ENCODE results near the gene KLHL29. TPM values are rescaled to one million over a fixed set of nuclear protein-coding genes. Genes with fewer than 3 reads are reported as not detected.

KLHL29 gene
- total and polyA plus RNA-seq, 9 donors: 3.0 to 6.6 (median 3.9) TPM

DNA sequence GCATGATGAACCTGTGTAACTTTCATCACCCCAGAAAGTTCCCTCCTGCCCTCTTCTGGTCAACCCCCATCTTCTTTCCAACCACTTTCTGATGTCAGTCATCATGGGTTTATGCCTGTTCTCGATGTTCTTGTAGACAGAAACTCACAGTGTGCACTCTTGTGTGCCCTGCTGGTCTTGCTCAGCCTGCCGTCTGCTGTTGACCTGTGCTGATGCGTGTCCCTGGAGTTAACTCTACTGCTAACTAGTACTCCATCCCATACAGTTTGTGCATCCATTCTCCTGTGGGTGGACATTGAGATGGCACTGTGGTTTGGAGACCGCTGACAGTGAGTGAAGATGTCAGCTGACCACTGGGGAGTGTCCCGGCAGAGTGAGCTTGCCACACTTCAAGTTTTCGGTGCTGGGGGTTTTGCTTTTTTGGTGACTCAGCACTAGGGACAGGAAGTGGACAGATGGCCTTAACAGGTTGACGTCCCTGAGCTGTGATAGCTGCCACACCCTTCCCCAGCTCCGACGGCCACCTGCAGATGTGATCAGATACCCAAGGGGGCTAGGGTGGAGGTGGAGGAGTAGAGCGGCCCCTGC lies 14.8 kb downstream of the KLHL29 start:
- 92 to 97% (median 92%) methylated on average over 10 of the region's 10 CpGs for WGBS, 3 donors
- DNase-seq: no peak
- no peaks in the 10 kb centered on the region for H3K9me3 ChIP-seq
- peaks cover 1% of the 10 kb centered on the region for H3K4me1 ChIP-seq (ENCODE audit: insufficient read depth)
- no peak overlapping the region for H3K27ac ChIP-seq
- H3K27me3 ChIP-seq: no peaks in the 10 kb centered on the region
- TF ChIP-seq POLR2A (IDR thresholded peaks at IDR 0.05) (no peak), EP300 (IDR thresholded peaks at IDR 0.05) (no peak)
- TF ChIP-seq, protein P1, sequence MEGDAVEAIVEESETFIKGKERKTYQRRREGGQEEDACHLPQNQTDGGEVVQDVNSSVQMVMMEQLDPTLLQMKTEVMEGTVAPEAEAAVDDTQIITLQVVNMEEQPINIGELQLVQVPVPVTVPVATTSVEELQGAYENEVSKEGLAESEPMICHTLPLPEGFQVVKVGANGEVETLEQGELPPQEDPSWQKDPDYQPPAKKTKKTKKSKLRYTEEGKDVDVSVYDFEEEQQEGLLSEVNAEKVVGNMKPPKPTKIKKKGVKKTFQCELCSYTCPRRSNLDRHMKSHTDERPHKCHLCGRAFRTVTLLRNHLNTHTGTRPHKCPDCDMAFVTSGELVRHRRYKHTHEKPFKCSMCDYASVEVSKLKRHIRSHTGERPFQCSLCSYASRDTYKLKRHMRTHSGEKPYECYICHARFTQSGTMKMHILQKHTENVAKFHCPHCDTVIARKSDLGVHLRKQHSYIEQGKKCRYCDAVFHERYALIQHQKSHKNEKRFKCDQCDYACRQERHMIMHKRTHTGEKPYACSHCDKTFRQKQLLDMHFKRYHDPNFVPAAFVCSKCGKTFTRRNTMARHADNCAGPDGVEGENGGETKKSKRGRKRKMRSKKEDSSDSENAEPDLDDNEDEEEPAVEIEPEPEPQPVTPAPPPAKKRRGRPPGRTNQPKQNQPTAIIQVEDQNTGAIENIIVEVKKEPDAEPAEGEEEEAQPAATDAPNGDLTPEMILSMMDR (IDR thresholded peaks at IDR 0.05): no peak
- H3K36me3 ChIP-seq: no peaks in the 10 kb centered on the region
- H3K4me3 ChIP-seq: no peak overlapping the region
- intact Hi-C loops (cut with DNase I): no loop called here

DNA sequence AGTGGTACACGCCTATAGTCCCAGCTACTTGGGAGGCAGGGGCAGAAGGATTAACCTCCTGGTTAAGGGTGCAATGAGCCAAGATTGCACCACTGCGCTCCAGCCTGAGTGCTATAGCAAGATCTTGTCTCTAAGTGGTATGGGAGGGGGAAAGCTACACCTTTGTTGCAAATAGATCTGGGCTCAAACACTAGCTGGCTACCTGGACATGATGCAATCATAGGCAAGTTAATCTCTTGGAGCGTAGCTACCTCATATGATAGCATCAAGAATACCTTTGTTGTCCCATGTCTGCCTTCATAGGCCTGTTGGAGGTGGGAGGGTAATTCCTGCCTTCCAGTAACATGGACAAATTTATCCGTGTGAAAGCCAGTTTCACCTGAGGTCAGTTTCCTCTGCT lies 15.7 kb downstream of the KLHL29 start:
- DNase-seq: no peak
- WGBS, 3 donors: 92 to 98% (median 96%) methylated on average over 4 of the region's 4 CpGs
- Histone ChIP-seq H3K4me3 (no peak overlapping the region), H3K9me3 (no peaks in the 10 kb centered on the region), H3K27me3 (no peaks in the 10 kb centered on the region), H3K4me1 (ENCODE audit: insufficient read depth) (peaks cover 1% of the 10 kb centered on the region), H3K36me3 (no peaks in the 10 kb centered on the region), H3K27ac (no peak overlapping the region)
- TF ChIP-seq EP300 (IDR thresholded peaks at IDR 0.05): no peak
- TF ChIP-seq, protein P1 (IDR thresholded peaks at IDR 0.05): no peak
- TF ChIP-seq POLR2A (IDR thresholded peaks at IDR 0.05): no peak
- intact Hi-C loops (cut with DNase I): no loop called here

DNA sequence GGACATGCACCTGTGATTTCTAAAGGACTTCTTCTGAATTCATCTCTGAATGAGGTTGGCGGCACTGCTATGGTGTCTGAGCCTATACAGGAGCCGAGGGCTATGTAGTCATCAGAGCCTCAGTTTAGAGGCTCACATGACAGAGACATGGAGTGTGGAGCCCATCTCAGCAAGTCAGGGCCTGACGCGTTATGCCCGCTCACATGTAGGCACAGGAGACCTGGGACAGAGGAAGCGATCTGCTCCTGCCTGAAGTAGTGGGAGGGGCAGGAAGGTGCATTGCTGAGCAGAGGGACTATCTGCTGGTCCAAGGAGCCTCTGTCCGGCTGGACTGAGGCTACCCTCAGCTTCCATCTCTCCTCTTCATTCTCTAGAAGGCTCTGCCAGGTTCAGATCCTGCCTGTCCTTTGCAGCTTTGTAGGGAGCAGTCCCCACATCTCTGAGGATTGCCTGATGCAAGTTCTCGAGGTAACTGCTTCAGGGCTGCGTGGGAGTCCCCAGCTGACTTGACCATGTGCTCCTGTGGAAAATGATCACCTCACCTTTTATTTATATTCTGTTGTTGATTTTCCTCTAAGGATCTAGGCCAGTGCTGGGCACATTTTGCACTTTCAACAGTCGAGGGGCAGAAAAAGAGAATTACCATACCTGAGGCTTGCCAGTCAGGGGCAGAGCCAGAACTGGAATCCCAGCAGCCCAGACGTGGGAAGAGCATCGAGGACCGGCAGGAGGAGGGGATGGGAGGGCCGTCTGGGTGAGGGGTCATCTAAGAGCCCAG lies 16.6 kb downstream of the KLHL29 start:
- H3K9me3 ChIP-seq: no peaks in the 10 kb centered on the region

DNA sequence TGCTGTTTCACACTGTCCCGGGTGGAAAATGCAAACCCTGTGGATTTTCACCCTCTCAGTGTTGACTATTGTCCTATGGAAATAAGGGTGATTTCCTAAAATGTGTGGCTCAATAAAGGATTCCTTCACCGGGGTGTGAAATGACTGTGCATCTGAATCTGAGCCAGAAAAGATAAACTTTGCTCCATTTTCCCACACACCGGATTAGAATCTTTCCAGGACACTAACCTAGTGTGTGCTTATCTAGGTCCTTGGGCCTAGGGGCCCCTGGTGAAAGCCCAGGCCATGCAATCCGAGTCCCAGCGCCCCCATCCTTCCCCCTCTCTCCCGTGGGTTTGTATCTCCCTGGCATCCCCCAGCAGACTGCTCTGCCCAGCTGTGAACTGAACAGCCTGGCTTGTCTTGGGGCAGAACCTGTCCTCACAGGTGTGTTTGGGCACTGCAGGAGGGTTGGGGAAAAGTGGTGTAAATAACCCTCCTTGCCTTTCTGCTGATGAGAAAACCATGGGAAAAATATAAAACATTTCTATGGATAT lies 17.3 kb downstream of the KLHL29 start:
- no peak for DNase-seq
- H3K4me1 ChIP-seq (ENCODE audit: insufficient read depth): peaks cover 1% of the 10 kb centered on the region
- H3K27ac ChIP-seq: no peak overlapping the region

More for the DNA sequence above, 16.6 kb downstream of the KLHL29 start:
- WGBS, 3 donors: 90 to 94% (median 92%) methylated on average over 14 of the region's 14 CpGs
- DNase-seq: no peak
- H3K27ac ChIP-seq: no peak overlapping the region
- peaks cover 1% of the 10 kb centered on the region for H3K4me1 ChIP-seq (ENCODE audit: insufficient read depth)
- intact Hi-C loops (cut with DNase I): no loop called here
- H3K36me3 ChIP-seq: no peaks in the 10 kb centered on the region
- no peak overlapping the region for H3K4me3 ChIP-seq
- TF ChIP-seq, protein P1 (IDR thresholded peaks at IDR 0.05): no peak
- H3K27me3 ChIP-seq: no peaks in the 10 kb centered on the region

More for the DNA sequence above, 17.3 kb downstream of the KLHL29 start:
- no peak for TF ChIP-seq EP300 (IDR thresholded peaks at IDR 0.05)
- TF ChIP-seq, protein P1 (IDR thresholded peaks at IDR 0.05): no peak
- no peak for TF ChIP-seq POLR2A (IDR thresholded peaks at IDR 0.05)
- no peaks in the 10 kb centered on the region for H3K36me3 ChIP-seq
- 73 to 77% (median 75%) methylated on average over 6 of the region's 6 CpGs for WGBS, 3 donors
- intact Hi-C loops (cut with DNase I): no loop called here
- H3K9me3 ChIP-seq: no peaks in the 10 kb centered on the region
- H3K27me3 ChIP-seq: no peaks in the 10 kb centered on the region
- H3K4me3 ChIP-seq: no peak overlapping the region

Data from ovary (tissue), 9 donors.